HG02763 (cell line): ENCODE measurements around the gene ADAMTS17.

Source experiments
- ATAC-seq: cut with Tn5 transposase; IDR thresholded peaks from one replicate; pipeline ENCODE4 v1.9.1; 2021; ENCODE audit warnings: mild to moderate bottlenecking, moderate library complexity; ENCODE audit not compliant: unreplicated experiment

ADAMTS17 gene

DNA sequence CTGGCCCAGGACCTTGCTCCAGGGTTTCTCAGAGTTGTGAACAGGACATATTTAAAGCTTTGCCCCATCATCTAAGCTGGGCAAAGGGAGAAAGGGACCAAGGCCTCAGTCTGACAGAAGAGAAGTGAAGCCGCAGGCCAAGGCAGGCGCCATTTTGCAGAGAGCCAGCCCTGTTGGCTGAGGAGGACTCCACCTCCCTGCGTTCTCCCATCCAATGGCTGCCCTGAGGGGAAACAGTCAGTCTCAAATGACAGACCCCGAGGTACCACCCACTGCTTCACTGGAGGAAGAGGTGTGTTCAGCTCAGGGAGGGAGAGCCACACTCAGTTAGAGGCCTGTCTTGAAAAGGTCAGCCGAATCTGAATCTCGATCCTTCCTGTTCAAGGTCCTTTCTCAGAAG is 86.1 kb downstream of the ADAMTS17 start:
- ATAC-seq: no peak

DNA sequence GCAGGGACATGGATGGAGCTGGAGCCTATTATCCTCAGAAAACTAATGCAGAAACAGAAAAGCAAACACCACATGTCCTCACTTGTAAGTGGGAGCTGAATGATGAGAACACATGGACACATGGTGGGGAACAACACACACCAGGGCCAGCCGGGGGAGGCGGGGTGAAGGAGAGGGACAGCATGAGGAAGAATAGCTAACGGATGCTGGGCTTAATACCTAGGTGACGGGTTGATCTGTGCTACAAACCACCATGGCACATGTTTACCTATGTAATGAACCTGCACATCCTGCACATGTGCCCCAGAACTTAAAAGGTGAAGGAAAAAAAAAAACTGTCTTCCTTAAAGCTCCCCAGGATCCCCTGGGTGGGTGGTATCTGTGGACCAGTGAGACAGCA is 87.1 kb downstream of the ADAMTS17 start:
- no peak for ATAC-seq

DNA sequence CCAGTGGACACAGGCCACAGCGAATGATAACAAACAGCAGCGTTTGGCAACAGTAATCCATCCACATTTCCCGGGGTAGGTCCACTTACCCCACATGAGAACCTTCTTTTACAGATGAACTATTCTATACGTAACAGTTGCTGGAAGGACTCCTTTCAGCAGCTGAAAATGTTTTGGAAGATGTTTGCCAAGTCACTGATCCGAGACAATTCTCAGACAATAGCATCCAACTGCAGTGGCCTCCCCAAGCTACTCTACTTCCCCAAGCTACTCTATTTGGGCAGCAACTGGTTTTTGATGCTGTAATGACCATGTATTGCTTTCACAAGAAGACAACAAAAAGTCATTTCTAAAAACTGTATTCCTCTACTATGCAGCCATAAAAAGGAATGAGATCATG is 87.5 kb downstream of the ADAMTS17 start:
- no peak for ATAC-seq

DNA sequence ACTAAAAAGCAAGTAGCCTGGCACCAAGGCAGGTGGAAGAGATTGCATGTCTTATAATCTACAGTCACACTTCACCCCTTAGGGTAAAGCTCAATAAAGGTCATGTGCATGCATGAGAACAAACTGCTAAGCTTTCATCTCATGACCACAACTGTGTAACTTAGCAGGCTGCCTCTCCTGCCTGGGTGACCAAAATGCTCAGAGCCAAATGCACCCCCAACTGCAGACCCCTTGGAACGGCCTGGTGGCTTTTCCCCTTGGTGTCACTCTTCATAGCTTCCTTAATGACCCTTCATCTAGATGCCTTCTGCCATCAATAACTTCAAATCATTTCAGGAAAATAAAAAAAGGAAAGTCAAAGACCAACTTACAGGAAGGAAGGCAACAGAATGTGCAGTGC is 88.1 kb downstream of the ADAMTS17 start:
- ATAC-seq: no peak

DNA sequence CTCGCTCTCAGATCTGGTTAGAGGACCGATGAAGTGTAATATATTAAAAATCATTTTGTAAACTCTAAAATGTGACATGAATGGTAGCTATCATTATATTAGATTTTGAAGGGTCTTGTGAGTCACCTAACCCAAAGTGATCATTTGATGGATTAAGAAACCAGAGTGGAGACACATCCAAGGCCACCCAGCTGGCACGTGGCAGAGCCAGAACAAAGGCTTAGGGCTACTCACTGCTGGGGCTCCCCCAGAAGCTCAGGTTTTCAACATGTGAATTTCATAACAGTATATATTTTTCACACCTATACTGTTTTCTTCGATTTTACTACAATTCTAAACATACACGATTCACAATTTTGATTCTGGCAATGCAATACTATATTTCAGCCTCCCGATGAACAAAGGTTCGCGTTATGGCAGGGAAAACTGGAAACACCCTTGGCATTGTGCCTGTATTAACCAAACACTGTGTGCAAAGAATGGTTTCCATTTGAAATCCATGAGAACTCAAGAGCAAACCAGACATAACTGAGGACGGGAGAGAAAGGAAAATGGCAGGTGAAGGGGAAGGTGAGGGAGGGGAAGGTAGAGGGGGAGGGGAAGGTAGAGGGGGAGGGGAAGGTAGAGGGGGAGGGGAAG is 88.9 kb downstream of the ADAMTS17 start:
- ATAC-seq: no peak

DNA sequence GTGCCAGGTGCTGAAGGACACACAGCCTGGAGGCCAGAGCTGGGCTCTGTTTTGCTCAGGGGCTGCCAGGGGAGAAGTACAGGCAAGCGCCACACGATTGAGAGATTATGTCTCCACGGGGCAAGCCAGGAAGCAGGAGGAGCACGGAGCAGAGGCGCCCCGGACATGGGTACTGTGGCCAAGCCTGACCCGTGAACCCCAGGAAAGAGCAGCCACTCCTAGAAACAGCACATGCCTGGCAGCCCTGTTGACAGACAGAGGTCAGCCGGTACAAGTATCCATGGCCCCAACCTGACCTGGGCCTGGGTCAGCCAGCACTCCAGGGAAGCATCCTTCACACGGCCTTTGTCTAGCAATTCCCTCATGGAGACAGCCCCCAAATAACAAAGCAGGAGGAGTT is 89.4 kb downstream of the ADAMTS17 start:
- ATAC-seq: no peak

DNA sequence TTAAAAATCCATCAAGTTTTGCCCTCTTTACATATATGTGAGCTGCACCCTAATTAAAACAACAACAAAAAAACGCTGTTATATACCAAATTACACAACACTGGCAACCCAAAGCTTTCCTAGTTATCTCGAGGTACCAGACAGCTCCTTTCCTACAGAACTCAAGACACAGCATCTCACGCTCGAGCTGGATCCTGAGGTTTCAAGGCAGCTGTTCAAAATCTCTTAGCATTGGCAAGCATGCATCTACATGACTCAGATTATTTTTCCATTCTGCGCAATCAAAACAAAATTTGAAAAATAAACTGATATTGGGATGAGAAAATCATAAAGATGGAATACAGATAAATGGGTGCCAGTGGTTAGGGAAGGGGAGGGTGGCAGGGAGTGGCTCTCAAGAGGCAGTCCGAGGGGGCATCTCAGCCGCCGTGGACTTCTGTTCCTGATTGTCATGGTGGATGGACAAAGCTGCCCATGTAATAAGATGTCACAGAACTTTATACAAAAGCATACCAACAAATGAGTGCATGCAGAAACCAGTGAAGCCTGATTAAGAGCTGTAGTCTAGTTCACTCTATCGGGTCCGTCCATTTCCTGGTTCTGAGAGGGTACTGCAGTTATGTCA is 91.5 kb downstream of the ADAMTS17 start:
- no peak for ATAC-seq

DNA sequence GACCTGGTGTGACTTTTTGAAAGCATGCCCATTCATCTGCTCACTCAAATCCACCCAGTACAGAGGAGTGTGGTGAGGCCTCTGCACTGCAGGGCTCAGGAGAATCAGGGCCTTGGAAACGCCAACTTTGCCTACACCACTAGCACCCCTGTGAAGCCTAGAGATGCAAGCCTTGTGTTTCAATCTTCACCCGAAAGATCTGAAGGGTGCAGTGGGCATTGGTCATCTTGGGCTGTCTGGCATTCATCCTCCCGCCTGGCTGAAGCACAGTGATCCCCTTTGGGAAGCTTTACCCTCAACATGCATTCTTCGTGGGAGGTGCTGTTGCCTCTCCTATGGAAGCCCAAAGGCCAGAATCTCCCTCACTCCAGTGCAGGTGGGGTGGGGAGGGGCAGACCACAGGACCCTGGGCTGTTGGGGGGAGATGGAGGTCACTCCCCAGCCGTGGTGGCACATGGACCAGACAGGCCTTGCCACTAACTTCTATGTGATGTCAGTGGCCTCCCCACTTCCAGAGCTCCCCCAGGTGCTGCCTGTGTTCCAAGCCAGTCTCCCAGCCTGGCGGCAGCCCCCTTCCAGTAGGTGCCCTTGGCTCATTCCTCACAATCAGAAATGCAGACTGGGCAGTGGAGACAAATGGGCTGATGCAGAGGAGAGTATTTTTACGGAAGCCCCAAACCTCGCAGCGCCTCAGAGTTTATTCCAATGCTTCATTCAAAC is 92.5 kb downstream of the ADAMTS17 start:
- no peak for ATAC-seq

DNA sequence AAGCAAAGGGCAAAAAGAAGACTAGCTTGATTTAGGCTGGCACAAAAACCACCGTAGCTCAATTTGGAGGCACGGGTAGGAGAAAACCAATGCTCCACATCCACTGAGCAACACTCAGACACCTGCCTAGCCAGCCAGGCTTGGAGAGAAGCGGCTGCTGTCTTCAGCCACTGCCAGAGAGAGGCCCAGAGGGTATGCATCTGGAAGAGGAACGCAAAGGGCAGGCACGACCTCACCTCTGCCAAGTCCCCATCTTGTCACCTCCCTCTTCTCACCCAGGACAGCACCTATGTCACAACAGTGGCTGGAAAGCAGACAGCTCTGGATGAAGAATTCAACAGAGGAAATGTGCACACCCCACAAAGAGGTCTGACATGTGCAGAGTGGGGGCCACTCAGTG is 93.5 kb downstream of the ADAMTS17 start:
- no peak for ATAC-seq

DNA sequence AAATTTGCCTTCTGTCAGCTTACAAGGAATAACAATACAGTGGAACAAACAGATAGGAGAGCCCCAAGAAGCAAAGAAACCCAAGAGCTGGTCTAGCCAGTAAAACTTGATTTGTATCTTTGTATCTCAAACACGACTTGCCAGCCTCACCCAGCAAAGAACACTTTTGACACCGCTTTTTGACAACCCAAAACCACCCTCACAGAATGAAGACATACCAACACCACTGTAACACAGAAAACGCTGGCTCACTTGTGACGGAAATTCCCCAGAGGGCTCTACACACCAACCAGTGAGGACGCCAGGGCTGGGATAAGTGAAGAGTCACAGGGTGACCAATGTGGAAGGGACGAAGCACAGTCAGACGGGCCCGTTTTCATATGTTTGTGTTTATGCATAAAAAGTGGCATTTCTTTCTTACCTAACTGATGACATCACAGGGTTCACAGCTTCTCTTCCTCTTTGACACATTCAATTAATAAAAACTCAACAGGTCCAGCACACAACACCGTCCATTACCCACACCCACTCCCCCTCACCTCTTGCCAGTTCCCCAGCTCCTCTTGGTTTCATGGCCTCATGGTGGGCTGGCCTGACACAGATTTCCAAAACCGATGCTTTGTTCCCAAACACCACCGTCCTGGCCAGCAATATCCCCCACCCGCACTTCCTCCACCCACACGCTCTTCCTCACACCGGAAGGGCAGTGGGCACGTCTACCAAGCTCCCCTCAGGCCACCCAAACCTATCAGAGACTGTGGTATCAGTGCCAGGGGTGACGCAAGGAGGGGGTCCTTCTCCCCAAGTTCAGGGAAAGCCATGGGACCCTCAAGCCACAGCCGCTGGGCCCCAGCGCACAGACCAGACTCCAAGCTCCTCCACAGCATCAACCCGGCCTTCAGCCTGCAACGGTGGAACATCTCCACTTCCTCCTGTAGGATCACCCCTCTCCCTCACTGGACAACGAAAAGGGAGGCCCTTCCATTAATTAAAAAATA is 94.2 kb downstream of the ADAMTS17 start:
- ATAC-seq: no peak

DNA sequence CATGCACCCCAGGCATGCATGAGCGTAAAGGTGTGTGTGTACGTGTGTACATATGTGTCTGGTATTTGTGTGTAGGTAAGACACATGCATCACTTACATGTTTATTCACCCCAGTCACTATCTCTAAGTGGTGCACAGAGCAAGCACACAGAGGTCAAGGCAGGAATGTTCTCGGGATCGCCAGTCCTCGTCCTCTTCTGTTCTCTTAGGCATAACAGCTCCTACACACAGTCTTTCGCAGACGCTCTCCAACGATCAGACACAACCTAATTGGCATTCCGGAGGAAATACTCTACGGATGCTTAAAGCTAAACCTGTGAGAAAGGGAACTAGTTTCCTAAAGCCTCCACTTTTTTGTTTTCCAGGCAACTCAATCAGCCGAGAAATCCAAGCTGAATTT is 95.9 kb downstream of the ADAMTS17 start:
- no peak for ATAC-seq

DNA sequence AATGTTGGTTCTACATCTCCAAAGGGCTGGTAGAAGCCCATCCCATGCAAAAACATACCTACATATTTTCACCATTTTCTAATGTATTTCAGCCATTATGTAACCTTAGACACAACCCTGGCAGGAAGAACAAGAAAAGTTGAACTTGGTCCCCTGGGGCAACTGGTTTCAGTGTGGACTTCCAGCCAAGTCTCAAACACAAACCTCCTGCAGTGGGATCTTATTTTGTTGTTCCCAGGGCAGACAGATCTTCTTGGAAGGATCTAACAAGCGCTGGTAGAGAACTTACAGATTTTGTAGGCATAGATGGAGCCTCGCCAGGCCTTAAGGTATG is 96.3 kb downstream of the ADAMTS17 start:
- no peak for ATAC-seq

DNA sequence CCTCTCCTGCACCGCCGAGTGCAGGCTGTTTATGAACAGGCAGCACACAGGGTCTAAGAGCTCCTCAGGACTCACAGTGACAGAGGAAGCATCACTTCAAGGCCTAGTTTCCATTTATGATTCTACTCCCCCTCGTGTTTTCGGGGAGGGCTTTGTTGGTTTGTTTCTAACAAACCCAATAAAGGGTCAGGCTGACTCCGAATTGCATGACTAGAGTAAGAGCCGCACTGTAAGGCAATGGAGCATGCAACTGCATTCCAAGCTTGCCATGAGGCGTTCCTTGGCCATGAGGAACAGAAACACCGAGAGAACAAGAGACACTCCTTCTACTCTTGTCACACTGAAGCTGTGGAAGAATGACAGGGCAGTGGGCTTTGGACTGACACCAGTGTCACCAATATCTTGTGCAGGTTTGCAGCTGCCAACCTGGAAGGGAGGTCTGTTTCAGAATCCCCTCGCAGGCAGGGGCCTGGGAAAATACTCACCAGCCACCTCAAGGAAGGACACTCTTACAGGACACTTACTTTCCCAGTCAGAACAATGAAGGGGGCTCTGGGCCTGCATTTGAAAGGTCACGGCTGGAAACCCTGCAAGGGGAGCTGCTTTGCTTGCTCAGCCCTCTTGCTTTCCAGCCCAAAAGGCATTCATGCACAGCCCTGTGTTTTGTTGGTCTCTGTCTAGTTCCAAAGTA is 96.8 kb downstream of the ADAMTS17 start:
- ATAC-seq: no peak

DNA sequence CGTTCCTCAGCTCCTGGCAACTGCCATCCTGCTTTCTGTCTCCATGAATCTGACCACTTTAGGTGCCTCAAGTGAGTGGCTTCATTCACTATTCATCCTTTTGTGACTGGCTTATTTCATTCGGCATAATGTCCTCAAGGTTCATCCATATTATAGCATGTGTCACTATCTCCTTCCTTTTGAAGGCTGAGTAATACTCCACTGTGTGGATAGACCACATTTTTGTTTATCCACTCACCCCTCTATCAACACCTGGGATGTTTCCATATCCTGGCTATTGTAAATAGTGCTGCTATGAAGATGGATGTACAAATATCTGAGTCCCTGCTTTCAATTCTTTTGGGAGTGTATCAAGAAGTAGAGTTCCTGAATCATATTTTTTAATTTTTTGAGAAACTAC is 98.8 kb downstream of the ADAMTS17 start:
- ATAC-seq: no peak

DNA sequence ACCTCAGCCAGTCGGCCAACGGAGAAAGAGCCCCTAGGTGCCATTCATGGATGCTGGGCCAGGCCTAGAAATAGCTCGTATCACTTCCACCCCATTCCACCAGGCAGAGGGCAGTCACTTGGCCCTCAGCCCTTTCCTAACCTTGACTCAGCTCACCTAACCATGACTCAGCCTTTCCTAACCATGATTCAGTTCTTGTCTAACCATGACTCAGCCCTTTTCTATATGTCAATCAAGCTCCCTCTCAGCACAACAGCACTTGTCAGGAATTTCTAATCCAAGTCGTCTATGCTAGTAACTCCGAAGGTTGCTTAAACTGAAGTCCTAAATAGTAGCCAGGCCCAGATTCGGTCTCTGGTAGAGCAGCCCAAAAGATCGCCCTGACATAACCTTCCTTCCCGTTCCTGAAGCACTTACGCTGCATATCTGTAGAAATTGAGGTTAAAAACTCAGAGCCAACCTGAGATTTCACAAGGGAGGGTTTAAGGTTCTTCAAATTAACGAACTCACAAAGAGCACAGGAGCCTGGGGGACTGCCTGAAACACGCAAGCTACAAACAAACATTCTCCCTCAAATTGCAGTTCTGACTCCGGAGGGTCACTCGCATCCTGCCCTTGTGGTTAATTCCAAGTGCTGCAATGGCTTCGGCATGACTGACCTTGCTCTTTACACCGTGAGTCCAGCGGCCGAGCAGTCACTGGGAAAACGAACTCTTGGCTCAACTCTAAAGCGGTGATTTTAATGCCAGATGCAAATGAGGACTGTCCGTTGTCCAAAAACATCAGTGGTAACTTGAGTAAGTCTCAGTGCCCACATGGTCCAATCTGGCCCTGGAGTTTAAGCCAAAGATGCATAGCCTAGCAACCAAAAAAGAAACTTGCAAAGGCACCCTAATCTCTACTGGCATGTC is 99.9 kb downstream of the ADAMTS17 start:
- ATAC-seq: no peak

DNA sequence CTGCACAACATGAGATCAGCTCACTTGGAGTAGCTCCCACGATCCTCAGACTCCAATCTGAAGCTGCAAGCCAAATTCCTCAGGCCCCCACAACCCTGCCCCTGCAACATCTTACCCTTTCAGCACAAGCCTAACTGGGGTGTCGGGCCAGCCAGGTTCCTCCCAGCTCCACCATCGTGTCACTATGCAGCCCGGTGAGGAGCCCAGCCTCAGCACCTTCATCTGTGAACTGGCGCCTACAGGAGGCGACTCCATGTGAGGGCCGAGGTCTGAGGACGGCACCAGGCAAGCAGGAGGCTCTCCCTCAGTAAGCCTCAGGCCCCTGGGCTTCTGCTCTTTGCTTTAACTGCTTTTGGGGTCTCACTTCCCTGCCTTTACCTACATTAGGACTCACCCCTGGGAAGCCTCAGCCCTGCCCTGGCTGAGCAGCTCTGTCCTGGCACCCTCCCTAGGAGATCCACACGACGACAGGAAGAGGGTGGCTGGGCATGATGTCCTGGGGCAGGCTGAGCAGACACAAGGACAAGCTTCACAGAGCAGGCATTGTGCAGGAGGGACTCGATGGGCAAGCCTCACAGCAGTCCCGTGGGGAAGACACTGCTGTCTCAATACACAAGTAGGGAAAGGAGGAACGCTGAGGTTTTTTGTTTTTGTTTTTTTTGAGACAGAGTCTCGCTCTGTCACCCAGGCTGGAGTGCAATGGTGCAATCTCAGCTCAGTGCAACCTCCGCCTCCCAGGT is 104.6 kb downstream of the ADAMTS17 start:
- no peak for ATAC-seq

DNA sequence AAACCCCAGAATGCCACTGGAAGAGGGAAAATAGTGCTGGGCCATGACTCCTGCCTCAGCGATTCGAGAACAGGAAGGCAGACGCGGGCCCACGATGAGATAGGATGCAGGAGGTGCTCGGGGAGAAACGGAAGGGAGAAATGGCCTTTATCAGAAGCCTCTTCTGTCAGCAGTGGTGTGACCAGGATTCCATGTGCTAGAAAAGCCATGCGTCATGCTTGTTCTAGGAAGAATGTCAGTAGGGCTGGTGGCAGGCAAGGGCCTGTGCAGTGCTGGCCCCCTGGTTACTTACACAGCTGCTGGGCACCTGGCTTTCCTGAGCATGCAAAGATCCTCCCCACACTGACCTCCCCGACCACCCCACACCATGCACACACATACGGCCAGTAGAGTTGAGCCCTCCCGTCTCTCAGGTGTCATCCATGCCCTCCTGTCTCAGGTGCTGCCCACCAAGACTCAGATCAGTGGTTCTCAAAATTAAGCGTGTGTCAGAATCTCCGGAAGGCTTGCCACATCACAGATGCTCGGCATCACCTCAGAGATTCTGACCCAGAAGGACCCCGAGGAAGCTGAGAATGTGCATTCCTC is 106.7 kb downstream of the ADAMTS17 start:
- ATAC-seq: no peak

DNA sequence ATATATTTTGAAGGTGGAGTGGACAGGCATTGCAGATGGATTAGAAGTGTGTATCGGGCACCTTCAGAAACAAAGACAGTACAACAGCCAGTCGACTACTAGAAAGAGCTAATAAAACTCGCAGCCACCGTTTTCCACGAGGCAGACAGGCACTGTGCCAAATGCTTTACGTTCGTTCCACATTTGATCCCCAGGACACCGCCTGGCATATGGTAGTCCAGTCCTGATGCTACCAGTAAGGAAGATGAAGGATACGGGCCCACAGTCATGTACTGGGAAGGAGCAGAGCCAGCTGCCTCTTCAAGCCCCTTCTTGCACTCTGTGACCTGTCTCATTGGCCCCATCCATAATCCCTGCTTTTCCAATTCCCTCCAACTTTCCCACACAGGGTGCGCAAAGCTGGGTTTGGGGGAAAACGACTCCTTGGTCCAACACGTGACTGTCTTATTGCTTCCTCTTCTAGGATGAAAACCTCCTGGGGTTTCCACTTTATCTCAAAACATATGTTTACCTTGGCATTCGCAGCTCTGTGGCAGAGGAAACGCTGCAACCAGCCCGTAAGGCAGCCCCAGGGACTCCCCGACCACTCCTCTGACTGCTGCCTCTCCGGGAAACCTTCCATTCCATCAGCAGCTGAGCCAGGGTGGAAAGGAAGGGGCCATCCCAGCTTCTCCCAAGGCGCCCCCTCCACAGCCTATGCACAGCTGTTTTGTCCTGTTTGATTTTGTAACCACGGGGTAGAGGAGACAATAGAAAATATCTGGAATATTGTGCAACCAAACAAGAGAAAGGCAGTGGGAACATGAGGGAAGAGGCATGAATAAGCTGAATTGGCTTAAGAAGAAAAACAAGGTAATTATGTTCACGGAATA is 107.4 kb downstream of the ADAMTS17 start:
- ATAC-seq: no peak
